Cerebellar nuclear complex (tissue), 1 donor: Measurements from ENCODE around the gene CSNK1G3.

Source experiments
- DNase-seq, 2 experiments: peaks; one replicate each; lab custom pipeline; 2025; lab: John Stamatoyannopoulos, UW

CSNK1G3 gene

GRCh38 chr5:123514615-123515355 lies 2.8 kb downstream of the CSNK1G3 start:
- no peak for DNase-seq

- DNase-seq = no peak
Measured at GRCh38 chr5:123515904-123516303, 3.9 kb downstream of the CSNK1G3 start.

GRCh38 chr5:123517476-123517875 lies 5.5 kb downstream of the CSNK1G3 start:
- DNase-seq = no peak

DNA sequence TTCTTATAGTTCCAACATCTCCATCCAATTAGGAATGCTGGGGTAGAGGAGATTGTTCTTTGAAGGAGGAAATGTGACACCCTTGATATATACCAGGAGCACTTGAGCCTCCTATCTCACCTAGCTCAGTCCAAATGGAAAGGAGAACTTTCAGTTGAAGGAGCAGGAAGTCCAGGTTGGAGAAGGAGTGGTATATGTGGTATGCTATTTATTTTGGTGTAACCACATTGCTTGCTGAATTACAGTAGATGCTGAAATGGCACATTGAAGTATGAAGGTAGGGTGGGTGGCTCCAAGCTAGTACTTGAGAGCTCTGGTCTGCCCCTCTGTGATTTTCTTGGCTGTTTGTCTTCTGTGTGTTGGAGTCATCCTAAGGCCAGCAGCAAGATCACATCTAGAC lies 6.1 kb downstream of the CSNK1G3 start:
- DNase-seq = no peak

DNA sequence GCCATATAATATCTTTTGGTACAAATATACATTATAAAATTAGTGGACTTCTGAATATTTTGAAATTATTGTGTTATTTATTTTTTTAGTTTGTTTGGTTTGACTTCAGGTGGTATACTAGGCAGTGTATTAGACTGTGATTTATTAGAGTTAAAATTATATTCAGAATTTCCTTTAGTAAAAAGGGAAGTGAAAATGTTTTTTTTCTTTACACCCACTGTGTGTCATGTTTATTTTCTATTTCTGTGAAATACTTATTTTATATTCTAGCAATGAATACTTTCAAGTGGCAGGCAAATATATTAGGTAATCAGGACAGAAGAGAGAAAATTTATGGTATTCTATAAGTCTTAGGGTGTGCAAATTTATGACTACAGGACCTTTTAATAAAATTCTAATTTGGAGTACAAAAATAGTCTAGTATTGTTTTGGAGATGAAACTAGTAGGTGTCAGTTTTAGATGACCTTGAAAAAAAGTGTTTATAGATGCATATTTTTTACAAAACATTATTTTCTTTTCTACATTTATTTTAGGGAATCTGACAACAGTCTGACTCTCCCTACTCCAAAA lies 8.8 kb downstream of the CSNK1G3 start:
- DNase-seq = no peak

DNA sequence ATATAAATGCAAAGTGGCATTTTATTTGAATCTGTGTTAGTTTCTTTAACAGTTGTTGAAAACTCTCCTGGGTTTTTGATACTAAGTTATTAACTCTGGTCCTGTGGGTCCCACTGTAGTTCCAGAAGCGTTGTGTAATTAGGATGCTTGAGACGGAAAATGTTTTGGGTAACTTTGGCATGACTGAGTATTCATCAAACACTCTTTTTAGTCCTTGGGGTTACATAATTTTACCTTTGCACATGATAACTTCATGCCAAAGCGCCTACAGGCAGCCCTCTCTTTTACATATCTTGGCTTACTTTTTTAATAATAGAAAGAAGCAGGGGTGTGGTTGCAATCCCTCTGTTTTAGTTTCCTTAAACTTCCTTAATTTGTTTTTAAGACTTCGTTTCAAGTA lies 12.2 kb downstream of the CSNK1G3 start:
- no peak for DNase-seq

DNA sequence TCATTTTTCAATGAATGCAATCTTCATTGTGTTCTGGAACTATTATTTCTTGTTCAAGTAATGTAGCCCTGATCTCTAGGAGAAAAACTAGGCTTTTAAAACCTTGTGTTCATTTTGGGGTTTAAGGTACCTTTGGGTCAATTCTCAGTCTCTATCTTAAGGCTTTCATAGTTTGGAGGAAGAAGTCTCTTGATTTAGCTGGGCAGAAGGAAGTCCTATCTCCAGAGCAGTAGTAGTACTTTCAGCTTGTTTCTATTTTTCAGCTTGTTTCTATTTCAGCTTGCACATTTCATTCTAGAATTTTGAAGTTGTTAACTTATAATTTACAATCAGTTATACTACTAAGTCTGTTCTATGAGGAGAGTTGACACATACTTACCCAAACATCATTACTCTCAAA lies 15.2 kb downstream of the CSNK1G3 start:
- no peak for DNase-seq

DNA sequence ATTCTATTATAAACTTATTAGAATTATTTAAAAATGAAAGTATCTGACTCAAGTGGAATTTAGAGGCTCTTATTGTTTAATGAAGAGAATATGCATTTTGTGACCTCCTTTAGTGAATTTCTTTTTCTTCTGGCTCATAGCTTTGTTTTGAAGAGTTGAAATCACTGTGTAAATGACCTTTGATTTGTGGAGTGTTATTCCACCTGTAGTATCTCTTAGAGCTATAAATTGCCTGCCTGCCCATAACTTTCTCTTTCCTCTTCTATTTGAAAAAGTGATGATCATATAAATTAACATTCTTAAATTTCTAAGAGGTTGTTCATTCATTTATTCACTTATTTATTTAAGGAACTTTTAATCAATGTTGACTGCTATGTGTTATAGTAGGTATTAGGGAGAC lies 16.1 kb downstream of the CSNK1G3 start:
- DNase-seq = no peak

GRCh38 chr5:123528878-123529277 lies 16.9 kb downstream of the CSNK1G3 start:
- DNase-seq = no peak

DNA sequence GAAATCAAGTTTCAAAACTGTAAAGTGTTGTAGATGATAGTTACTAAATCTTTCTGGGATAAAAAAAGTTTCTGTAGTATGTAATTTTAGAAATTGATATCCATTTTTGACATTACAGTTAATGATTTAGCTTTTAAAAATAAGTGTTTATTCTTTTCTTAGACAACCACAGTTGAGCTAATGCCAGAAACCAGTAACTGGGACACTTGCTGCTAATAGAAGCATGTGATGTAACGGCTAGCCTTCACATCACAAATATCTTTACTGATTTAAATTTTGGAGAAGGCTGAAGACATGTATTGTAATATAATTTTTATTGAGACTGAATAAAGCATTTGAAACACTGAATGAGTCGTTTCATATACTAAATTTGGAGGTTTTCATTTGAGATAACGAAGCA lies 18.8 kb downstream of the CSNK1G3 start:
- no peak for DNase-seq

- DNase-seq = no peak
Measured at GRCh38 chr5:123535648-123536047, 23.7 kb downstream of the CSNK1G3 start.

DNA sequence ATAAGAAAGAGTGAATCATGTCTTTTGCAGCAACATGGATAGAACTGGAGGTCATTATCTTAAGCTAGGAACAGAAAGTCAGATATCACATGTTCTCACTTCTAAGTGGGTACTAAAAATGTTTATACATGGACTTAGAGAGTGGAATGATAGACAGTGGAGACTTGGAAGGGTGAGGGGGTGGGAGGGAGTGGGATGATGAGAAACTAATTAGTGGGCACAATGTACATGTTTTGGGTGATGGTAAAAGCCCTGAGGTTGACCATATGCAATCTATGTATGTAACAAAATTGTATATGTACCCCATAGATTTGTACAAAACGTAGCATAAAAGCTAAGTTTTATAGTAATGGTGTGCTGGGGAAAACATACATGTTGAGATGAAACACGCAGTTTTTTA lies 25.3 kb downstream of the CSNK1G3 start:
- no peak for DNase-seq

DNA sequence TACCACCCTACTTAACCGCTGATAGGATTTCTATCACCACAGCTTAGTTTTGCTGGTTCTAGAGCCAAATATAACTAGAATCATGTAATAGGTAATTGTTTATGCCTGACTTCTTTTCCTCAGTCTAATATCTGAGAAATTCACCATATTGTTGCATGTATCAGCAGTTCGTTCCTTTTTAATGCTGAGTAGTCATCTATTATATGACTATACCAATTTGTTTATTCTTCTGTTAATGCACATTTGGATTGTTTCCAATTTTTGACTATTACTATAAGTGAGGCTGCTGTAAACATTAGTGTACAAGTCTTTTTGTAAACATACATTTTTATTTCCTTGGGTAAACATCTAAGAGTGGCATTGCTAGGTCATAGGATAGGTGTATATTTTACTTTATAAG lies 25.9 kb downstream of the CSNK1G3 start:
- no peak for DNase-seq

GRCh38 chr5:123538670-123539459 lies 26.9 kb downstream of the CSNK1G3 start:
- DNase-seq = no peak

- DNase-seq = no peak
Measured at GRCh38 chr5:123540534-123540933, 28.6 kb downstream of the CSNK1G3 start.

GRCh38 chr5:123543438-123543837 lies 31.5 kb downstream of the CSNK1G3 start:
- no peak for DNase-seq

DNA sequence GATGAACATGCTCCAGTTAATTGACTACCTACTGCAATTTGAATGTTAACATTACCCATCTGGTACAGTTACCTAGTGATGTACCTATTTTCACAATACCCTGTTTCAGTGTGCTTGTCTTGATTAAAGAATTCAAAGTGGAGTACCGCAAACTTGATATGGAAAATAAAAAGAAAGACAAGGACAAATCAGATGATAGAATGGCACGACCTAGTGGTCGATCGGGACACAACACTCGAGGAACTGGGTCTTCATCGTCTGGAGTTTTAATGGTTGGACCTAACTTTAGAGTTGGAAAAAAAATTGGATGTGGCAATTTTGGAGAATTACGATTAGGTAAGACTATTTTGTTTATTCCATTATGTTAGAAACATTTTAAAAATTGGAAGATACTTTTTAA lies 33.5 kb downstream of the CSNK1G3 start:
- DNase-seq = no peak

DNA sequence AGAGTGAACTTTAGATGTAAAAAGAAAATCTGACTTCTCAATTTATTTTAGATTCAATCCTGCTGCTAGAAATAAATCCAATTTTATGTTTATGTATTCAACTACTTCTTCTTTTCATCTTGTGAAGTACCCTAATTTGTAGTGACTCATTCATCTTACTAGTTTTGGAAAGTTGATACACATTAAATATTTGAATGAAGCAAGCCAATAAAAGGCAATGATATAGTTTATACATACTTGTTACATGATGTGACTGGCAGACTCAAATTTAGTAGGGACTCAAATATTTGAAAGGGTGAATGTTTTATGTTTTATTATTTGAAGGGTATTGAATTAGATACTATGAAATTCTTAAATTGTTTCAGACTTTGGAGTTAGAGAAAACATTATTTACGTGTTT lies 34.7 kb downstream of the CSNK1G3 start:
- no peak for DNase-seq

GRCh38 chr5:123549256-123549904 lies 37.4 kb downstream of the CSNK1G3 start:
- no peak for DNase-seq

DNA sequence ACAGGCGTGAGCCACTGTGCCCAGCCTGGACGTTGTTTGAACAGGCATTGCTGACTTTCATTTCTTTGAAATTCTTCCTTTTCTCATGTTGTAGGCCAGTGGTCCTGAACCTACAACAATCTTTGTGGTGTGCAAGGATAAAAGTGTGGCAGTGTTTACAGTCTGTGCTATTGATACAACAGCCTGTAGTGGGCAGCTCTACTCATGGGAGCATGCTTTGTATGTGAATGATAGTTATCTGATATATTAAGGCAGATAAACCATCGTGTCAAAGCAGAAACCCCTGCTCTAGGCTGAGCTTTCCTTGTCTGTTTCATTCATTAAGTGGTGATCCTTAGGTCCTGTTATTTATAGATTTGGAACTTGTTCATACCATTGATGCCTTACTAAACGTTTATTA lies 42.6 kb downstream of the CSNK1G3 start:
- no peak for DNase-seq

GRCh38 chr5:123557907-123558306 lies 45.9 kb downstream of the CSNK1G3 start:
- no peak for DNase-seq

DNA sequence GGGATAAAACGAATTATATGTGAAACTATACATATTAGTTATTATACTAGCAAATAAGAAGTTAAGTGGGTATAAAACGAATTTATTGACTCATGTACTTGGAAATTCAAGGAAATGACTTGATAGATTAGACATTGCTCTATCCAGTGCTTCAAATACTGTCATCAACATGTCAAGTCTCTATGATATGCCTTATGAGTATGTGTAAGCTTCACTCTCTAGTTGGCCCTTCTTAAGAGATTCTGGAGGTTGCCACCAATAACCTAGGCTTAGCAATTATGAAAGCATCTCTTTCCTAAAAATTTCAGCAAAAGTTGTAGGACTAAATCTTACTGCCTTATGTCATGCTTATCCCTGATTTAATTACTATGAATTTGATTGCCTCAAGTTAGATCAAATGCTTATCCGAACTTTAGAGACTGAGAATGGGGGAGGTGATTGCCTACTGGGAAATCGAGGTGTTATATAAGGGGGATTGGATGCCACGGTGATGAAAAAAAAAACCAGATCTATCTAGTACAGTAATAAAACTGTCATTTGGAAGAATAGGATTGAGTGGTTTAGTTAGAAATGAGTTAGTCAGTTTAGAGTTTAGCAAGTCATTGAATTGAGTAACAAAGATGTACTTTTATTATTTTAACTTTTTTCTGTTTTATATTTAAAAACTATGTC lies 46.9 kb downstream of the CSNK1G3 start:
- DNase-seq = no peak
